HG02763 (cell line): ENCODE data around the gene TMPRSS13.
"Not testable (repeated sequence)": the region's sequence is repeated elsewhere in the genome, so short reads cannot be mapped to it uniquely, and the experiment has no call there.

Experiments used
- ATAC-seq: cut with Tn5 transposase; IDR thresholded peaks from one replicate; pipeline ENCODE4 v1.9.1; 2021; ENCODE audit warnings: mild to moderate bottlenecking, moderate library complexity; ENCODE audit not compliant: unreplicated experiment

TMPRSS13 gene

GRCh38 chr11:117929142-117929915 lies at the start of gene TMPRSS13:
TMPRSS13 (minus strand) TSS chr11:117929402; CDS start chr11:117929307, 95 bp downstream.
- ATAC-seq, result no peak

- ATAC-seq, result no peak
Observed at GRCh38 chr11:117978991-117979390, 49.8 kb upstream of the TMPRSS13 start.

- not testable (repeated sequence) for ATAC-seq
Observed at GRCh38 chr11:117978291-117978910, 49.2 kb upstream of the TMPRSS13 start.

- ATAC-seq, result not testable (repeated sequence)
Observed at GRCh38 chr11:117977612-117978264, 48.5 kb upstream of the TMPRSS13 start.

- ATAC-seq, result no peak
Observed at GRCh38 chr11:117977029-117977428, 47.8 kb upstream of the TMPRSS13 start.

- no peak for ATAC-seq
Observed at GRCh38 chr11:117976445-117976844, 47.2 kb upstream of the TMPRSS13 start.

GRCh38 chr11:117973503-117973860 lies 44.3 kb upstream of the TMPRSS13 start:
- no peak for ATAC-seq

GRCh38 chr11:117972629-117973502 lies 43.7 kb upstream of the TMPRSS13 start:
- ATAC-seq, result no peak

GRCh38 chr11:117972044-117972443 lies 42.8 kb upstream of the TMPRSS13 start:
- no peak for ATAC-seq

- ATAC-seq, result no peak
Observed at GRCh38 chr11:117970400-117971024, 41.3 kb upstream of the TMPRSS13 start.

GRCh38 chr11:117969160-117969991 lies 40.2 kb upstream of the TMPRSS13 start:
- ATAC-seq, result no peak

GRCh38 chr11:117966908-117967307 lies 37.7 kb upstream of the TMPRSS13 start:
- no peak for ATAC-seq

- ATAC-seq, result no peak
Observed at GRCh38 chr11:117962826-117963225, 33.6 kb upstream of the TMPRSS13 start.

- ATAC-seq, result no peak
Observed at GRCh38 chr11:117961896-117962295, 32.7 kb upstream of the TMPRSS13 start.

GRCh38 chr11:117960406-117960805 lies 31.2 kb upstream of the TMPRSS13 start:
- ATAC-seq, result no peak

- no peak for ATAC-seq
Observed at GRCh38 chr11:117959438-117960149, 30.4 kb upstream of the TMPRSS13 start.

- ATAC-seq, result no peak
Observed at GRCh38 chr11:117958949-117959348, 29.7 kb upstream of the TMPRSS13 start.

- ATAC-seq, result no peak
Observed at GRCh38 chr11:117953024-117953671, 23.9 kb upstream of the TMPRSS13 start.
